Stimulated activated CD4-positive, alpha-beta T cell treated with anti-CD3 and anti-CD28 coated beads, Interleukin-12 subunit alpha, Interleukin-12 subunit beta, amount 100 ng/mL, for 48 hours (primary cell): Measurements from ENCODE around the gene ARL8B.
"Not testable (repeated sequence)": the region's sequence is repeated elsewhere in the genome, so short reads cannot be mapped to it uniquely, and the experiment has no call there.

Source experiments
- DNase-seq, 3 donors: peaks; one replicate each; pipeline ENCODE4 v3.0.0-alpha.2; 2020; ENCODE audit warnings: low read depth in 2 of 3, low spot score in 1 of 3

ARL8B gene

DNA sequence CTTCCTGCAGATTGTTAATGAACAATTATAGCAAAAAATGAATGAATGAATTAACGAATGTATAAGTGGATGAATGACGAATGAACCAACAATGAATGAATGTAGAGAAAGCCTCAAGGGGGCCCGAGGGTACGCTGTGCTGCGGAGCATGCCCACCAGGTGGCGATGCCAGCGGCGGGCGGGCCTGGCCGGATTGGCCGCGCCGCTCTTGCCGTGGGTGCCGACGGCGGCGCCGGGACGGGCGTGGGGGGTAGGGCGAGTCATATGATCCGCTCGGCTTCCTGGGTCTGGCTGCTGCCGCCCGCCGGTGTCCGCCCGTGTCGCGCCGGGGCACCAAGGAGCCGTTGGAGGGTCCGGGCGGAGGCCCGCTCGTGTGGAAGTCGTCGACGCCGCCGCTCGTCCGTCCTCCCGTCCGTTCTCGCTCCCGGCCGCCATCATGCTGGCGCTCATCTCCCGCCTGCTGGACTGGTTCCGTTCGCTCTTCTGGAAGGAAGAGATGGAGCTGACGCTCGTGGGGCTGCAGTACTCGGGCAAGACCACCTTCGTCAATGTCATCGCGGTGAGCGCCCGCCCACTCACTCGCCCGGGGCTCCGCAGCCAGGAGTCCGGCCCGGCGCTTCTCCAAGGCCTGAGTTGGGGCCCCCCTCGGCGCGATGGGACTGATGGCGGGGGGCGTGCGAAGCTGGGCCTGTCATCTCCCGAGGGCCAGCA, at the start of gene ARL8B:
Gene ARL8B, plus strand, starts transcription at position 263 of the 711 bp plus-strand sequence. Its CDS starts 174 bp downstream, at position 437.
- peak; percentile 88 to 94 (median 90) for DNase-seq

DNA sequence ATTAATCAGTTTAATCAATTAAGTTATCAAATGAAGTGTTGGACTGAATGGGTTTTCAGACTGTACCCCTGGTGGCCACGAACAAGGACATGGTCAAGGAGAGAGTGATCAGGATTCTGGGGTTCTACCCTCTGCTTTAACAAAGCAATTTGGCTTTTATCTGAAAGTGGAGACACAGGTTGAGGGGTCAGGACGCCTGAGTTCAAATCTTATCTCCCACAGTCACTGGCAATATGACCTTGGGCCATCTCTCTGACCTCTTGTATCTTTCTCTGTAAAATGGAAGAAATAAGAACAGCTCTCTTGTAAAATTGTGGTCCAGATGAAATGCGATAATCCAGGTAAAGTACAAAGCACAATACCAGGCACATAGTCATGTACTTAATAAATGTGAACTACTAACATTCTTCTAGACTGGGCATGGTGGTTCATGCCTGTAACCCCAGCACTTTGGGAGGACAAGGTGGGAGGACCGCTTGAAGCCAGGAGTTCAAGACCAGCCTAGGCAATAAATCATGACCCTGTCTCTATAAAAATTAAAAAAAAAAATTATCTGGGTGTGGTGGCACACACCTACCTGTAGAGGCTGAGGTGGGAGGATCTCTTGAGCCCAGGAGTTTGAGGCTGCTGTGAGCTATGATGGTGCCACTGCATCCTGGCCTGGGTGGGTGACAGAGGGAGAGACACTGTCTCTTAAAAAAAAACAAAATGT, 48.6 kb upstream of the ARL8B start:
- no peak for DNase-seq

DNA sequence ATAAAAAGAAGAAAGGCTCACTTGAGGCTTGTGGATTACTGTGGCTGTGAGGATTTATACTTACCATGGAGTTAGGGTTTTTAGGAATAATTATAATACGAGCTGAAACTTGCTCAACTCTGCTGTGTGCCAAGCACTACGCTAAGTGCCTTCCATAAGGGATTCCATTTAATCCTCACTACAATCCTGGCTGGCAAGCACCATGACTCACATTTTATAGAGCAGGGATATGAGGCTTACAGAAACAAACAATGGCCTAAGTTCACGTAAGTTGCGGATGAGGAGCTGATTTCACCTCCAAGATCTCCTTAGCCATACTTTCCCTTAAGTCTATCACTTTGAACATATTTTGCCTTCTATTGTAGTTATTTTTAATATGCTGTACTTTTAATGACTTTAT, 43.9 kb upstream of the ARL8B start:
- DNase-seq, result no peak

DNA sequence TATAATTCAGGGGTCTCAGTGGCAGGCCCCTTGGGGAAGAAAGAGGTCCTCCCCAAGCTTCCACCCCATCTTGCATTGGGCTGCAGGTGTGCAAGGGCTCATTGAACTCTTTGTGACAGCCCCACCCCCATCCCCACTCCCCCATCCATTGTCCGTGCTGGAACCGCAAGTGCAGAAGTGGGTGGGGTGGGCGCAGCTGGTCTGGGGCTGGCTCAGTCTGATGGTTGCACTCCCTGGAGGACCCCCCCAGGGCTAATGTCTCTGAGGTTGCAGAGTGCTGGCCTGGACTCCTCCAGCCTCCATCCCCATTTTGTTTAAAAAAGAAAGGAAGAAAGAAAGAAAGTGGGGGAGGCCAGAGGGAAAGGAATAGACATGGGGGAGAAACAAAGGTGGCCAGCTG, 42.3 kb upstream of the ARL8B start:
- DNase-seq, result no peak

DNA sequence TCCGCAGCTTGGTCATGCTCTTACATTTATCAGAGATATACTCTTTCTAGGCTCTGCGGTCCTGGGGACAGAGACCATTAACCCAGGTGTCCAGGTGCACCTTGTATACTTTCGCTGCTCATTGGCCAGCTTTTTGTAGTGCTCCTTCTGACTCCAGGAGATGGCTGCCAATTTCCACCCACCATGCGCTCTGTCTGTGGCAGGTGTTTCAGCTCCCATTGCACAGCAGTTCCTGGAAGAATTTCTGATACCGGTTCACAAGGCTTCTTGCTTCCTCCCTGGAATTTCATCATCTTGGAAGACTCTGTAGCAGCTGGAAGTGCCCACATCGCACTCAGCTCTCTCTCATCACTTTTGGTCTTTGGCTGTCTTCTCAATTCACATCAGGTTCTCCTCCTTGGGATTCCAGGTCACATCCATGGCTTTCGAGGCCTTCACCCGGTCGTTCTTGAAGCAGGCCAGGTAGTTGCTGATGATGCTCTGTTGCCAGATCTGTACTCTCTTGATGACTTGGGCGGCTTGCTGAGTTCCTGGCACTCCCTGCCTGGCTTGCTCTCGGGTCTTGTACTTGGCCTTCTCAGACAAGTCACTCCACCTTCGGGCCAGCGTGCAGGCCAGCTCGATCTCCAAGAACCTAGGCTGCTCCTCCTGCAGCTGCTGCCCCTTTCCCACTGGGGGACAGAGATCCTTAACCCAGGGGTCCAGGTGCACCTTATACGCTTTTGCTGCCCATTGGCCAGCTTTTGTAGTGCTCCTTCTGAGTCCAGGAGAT, 41.1 kb upstream of the ARL8B start:
- no peak for DNase-seq

DNA sequence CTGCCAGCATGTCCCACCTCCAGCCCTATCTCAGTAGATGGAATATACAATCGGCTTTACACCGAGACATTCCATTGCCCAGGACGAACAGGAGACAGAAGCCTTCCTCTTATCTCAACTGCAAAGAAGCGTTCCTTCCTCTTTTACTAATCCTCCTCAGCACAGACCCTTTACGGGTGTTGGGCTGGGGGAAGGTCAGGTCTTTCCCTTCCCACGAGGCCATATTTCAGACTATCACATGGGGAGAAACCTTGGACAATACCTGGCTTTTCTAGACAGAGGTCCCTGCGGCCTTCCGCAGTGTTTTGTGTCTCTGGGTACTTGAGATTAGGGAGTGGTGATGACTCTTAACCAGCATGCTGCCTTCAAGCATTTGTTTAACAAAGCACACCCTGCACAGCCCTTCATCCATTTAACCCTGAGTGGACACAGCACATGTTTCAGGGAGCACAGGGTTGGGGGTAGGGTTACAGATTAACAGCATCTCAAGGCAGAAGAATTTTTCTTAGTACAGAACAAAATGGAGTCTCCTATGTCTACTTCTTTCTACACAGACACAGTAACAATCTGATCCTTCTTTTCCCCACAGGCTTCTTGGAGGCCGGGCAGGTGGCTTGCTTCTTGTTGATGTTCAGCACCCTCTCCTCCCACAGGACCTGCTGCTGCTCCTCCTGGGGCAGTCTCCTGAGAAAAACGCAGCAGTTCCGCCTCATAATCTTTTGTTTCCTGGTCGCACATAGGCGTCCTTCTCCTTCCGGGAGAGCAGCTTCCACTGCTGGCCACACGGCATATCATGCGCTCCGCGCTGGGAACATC, 39.9 kb upstream of the ARL8B start:
- DNase-seq, result not testable (repeated sequence)

DNA sequence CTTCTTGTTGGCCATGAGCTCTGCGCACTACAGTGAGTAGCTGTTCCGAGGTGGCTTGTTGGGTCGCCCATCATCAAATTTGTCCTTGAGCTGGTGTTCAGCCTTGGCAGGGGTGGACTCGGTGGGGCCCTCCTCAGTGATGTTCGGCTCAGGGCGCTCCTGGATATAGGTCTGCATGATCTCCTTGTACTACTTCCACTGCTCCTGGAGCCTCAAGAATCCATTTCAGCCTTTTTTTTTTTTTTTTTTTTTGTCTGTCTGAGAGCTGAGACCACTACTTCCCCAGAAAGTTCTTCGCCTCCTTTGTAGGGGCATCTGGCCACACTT, 39.3 kb upstream of the ARL8B start:
- no peak for DNase-seq

DNA sequence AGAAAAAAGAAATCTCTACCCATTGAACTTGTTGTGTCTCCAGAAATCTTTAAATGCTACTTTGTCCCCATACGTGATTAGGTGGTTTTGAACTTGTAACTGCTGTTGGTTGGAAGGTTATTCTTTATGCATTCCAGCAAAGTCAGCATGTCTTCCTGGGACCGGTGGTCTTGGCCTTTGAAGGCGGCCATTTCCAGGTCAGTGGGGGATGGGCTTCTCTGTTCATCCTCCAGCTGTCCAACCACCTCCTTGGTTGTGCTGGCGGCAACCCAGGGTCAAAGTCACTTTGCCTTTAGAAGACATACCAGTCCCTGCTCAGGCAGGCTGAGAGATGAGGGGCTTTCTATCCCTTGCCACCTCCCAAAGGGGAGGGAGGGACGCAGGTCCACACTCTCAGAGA, 37.9 kb upstream of the ARL8B start:
- DNase-seq, result no peak

DNA sequence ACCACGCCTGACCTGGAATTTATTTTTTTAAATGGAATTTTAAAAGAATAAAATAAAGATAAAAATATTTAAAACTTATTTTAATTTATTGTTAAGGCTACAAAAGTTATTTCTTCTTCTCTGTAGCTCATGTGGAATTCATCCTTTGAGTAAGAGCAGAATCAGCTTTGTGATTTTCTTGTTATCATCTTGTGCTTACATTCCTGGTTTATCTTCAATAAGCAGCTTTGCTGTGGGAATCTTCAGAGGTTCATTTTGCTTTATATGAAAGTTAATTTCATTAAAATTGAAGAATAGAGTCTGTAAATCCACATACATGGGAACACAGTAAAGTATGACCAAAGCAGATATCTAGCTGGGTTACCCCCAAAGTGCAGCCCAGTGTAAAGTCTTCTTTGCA, 35.4 kb upstream of the ARL8B start:
- no peak for DNase-seq

DNA sequence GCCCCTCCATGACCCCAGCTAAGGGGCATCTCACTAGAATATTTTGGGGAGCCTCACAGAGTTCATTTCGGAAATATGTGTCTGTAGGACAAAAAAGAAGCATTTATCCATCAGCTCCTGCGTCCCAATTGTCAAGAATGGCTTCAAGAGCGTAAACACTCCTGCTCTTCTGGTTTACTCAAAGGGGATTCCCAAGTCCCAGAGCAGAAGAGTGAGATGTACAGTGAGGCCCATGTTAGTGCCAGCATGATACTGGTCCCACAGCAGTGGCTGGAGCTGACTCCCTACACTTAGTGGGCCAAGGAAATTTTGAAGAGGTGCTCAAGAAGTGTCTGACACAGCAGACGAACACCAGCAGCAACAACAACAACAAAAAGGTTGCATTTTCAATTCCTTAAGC, 34.9 kb upstream of the ARL8B start:
- DNase-seq, result no peak

DNA sequence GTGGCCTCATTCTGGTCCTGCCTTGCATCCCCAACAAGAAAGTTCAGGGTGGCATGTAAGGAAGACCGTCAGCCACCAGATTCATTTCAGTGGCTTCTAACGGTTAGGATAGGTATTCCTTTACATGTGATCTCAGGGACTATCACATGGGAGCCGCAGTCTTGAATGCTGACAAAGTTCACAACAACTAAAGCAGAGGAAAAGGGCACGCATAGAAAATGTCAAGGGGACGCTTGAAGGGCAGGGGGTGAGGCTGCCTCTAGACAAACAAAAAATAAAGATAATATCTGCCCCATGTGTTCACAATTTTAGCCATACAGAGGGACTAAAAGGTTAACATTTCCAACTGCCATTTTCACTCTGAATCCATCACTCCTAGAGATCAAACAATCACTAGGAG, 31.9 kb upstream of the ARL8B start:
- no peak for DNase-seq

DNA sequence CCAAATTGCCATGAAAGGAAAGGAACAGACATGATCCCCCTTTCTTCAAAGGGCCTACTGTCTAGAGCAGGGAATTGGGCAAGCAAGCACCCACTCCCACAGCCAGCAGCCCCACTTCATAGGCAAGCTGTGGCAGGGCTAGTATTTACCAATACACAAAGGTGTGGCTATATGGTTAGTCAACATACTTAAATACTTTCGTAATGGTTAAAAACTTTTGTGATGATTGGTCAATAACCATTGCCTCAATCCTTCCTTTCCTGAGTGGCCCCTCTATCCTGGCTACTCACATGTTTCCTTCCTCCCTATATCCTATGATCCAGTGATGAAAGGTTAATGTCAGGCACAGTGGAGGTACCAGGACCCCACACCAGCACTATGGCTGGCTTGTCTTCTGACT, 30.1 kb upstream of the ARL8B start:
- no peak for DNase-seq

DNA sequence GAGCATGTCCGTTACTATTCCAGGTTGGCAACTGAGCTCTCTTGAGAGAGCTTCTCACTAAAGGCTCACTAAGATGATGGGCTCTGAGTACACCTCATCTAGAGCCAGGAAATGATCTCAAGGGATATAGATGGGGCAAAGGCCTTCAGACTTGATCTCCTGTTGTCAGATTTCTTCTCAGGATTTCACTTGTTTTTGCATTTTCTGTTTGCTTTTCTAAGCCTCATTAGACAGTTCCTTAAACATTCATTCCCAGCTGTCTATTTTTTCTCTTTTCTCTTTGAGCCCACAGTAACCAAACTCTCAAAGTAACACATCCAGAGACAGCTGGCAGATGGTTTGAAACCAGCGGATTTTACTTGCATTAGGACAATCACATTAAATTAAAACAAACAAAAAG, 28.4 kb upstream of the ARL8B start:
- no peak for DNase-seq

DNA sequence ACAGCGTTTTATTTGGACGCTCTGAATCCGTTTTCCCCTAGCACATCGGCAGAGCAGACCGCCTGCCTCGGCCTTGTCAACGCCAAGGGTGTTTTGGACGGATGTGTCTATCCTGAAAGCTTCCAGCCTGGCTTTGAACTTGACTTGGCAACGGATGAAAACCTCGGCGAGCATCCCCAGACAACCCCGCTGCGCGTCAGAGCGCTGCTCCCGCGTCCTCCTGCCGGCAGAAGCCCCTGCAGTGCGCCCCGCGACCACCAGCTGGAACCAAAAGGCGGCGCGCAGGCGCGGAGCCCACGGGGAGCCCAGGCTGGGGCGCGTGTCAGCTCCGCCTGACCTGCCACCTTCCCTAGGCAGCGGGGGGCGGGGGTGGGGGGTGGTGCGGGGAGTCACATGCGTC, 26.2 kb upstream of the ARL8B start:
- no peak for DNase-seq

DNA sequence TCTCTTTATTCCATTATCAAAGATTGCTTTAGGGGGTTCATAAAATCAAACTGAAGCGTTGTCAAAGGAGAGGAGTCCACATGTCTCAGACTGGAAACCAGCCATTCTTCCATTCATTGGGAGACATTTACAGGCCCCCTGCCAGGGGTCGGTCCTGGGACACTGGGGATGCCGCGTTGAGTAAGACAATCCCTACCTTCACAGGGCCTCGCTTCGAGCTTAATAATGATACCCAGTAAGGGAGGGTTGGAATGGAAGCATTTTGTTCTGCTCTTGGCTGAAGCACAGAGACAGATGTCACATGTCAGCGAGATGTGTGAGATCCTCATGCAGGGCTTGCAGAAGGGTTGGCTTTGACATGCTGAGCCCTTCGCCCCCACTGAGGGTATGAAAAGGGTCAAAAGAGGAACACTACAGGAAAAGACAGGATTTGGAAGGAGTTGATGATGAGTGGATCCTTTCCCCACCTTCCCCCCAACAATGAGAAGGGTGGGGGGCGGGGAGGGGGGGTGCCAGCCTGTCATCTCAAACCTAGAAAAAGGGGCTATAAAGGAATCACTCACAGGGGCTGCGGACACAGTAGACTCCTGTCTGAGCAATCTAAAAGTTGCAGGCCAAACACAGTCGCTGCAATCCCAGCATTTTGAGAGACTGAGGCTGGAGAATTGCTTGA, 25.6 kb upstream of the ARL8B start:
- DNase-seq, result no peak

DNA sequence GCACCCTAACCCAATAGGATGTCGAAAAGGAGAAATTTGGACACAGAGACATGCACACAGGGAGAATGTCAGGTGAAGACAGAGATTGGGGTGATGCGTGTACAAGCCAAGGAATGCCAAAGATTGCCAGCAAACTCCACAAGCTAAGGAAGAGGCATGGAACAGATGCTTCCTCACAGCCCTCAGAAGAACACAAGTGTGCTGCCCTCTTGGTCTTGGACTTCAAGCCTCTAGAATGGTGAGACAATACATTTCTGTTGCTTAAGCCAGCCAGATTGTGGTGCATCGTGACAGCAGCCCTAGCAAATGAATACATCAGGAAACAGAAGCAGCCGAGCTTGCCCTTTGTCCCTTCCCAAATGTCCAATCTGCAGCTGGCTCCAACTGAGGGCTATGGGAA, 23.7 kb upstream of the ARL8B start:
- no peak for DNase-seq

DNA sequence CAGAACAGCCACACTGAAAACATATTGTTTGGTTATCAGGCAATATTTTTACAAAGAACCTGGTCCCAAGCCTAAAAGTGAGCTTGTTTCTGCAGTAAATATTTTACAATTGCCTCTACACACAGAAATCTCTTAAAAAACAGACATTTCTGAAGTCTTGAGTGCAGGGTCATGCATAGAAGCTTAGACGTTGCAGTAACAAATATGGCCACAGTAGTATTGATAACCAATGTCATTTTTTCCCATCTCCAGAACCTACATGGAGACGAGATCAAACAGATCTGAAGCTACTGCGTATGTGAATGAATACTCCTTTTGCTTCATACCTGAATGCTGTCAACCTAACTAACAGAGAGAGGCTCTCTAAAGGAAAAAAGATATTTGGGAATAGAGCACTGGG, 19.6 kb upstream of the ARL8B start:
- DNase-seq, result no peak

DNA sequence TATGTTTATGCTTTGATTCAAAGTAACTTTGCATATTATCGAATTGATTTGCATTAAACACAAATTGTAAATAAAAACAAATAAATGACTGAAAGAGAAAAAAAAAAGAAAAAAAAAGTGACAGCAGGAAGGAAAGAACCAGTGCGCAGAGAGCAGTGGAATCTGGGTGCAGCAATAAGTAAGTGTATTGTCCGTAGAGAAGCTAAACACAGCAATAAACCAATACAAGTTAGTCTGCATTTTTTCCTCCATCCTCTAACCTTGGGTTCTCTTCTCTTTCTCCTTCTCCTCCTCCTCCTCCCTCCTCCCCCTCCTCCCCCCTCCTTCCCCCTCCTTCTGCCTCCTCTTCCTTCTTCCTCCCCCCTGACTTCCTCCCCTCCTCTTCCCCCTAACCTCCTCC, 18.3 kb upstream of the ARL8B start:
- DNase-seq, result no peak

DNA sequence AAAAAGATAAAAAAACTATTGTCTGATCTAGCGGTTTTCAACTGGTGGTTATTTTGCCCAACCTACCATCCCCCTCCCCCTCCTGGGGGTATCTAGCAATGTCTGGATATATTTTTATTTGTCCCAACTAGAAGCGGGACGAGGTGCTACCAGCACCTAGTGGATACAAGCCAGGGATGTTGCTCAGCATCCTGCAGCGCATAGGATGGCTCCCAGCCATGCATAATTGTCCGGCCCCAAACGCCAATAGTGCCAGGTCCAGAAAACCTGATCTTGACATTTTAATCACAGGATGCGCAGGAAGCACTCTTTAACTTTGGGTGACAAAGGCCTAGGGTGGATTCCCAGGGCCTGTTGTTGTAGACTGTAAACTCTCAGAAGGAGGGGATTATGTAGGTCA, 17.0 kb upstream of the ARL8B start:
- DNase-seq, result no peak

DNA sequence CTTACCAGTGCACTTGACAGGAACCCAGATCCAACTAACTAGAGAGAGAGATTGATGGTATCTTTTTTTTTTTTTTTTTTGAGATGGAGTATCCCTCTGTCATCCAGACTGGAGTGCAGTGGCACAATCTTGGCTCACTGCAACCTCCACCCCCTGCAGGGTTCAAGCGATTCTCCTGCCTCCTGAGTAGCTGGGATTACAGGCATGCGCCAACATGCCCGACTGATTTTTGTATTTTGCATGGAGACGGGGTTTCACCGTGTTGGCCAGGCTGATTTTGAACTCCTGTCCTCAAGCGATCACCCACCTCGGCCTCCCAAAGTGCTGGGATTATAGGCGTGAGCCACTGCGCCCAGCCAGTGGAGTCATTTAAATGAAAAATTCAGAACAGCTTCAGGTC, 15.7 kb upstream of the ARL8B start:
- not testable (repeated sequence) for DNase-seq

DNA sequence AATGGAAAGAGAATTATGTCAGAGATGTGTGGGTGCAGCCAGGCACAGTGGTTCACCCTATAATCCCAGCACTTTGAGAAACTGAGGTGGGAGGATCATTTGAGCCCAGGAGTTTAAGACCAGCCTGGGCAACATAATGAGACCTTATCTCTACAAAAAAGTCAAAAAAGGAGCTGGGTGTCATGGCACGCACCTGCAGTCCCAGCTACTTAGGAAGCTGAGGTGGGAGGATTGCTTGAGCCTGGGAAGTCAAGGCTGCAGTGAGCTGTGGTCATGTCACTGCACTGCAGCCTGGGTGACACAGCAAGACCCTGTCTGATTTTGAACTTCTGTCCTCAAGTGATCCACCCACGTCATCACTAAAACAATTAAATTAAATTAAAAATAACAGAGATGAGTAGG, 15.2 kb upstream of the ARL8B start:
- not testable (repeated sequence) for DNase-seq
